ENCODE data around the gene RYR2. TPM values are rescaled to one million over a fixed set of nuclear protein-coding genes. Genes with fewer than 3 reads are reported as not detected.

Gene RYR2
- total RNA-seq, 4 donors from 2014 or later = 0.53 to 1.2 (median 0.57) TPM

DNA sequence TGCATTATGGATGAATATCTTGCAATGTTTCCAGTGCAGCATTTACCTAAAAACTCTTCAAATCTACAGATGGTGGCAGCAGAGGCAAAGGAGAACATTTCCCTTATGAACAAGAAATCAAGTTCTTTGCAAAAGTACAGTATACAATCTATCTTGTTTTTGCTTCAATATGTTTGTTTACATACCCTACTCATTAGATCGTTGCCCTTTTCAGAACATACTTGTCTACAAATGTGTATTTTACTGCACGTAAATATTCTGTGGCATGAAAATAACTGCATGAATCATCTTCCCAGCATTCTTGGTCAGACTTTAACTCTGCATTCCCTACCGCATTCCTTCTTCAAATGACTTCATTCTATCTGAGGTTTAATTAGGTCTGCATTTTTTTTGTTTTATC, 636.0 kb downstream of the RYR2 start:
- no peaks in the 10 kb centered on the region for H3K36me3 ChIP-seq
- TF ChIP-seq EP300 (IDR thresholded peaks at IDR 0.05) = no peak
- TF ChIP-seq POLR2AphosphoS5 (IDR thresholded peaks at IDR 0.05) = no peak
- TF ChIP-seq POLR2A (IDR thresholded peaks at IDR 0.05) = no peak
- TF ChIP-seq, protein P1, sequence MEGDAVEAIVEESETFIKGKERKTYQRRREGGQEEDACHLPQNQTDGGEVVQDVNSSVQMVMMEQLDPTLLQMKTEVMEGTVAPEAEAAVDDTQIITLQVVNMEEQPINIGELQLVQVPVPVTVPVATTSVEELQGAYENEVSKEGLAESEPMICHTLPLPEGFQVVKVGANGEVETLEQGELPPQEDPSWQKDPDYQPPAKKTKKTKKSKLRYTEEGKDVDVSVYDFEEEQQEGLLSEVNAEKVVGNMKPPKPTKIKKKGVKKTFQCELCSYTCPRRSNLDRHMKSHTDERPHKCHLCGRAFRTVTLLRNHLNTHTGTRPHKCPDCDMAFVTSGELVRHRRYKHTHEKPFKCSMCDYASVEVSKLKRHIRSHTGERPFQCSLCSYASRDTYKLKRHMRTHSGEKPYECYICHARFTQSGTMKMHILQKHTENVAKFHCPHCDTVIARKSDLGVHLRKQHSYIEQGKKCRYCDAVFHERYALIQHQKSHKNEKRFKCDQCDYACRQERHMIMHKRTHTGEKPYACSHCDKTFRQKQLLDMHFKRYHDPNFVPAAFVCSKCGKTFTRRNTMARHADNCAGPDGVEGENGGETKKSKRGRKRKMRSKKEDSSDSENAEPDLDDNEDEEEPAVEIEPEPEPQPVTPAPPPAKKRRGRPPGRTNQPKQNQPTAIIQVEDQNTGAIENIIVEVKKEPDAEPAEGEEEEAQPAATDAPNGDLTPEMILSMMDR (IDR thresholded peaks at IDR 0.05) = no peak
- H3K27me3 ChIP-seq = no peaks in the 10 kb centered on the region
- no peak overlapping the region for H3K27ac ChIP-seq
- no peak for DNase-seq (ENCODE audit: low spot score in 2 of 2)
- H3K4me3 ChIP-seq = no peak overlapping the region
- H3K4me1 ChIP-seq = no peaks in the 10 kb centered on the region
- WGBS = 32% methylated on average over 3 of the region's 3 CpGs
- H3K9me3 ChIP-seq = no peaks in the 10 kb centered on the region

DNA sequence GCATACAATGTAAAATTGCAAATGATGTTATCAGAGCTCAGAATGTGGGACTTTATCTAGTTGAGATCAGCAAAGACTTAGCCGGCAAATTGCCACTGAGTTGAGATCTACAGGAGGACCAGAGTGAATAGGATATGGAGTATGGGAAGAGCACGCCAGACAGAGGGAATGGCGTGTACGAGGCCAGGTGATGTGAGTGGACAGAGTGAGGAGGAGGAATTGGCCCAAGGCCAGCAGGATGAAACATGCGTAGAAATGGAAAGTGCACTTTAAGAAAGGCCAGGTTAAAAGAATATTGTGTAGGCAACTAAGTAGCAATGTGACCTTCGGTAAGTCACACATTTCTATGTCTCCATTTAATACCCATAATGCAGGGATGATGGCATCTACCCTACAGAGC, 637.7 kb downstream of the RYR2 start:
- Histone ChIP-seq H3K27me3 (no peaks in the 10 kb centered on the region), H3K27ac (no peak overlapping the region), H3K9me3 (no peaks in the 10 kb centered on the region), H3K4me1 (no peaks in the 10 kb centered on the region), H3K4me3 (no peak overlapping the region), H3K36me3 (no peaks in the 10 kb centered on the region)
- 78% methylated on average over 6 of the region's 6 CpGs for WGBS
- no peak for DNase-seq (ENCODE audit: low spot score in 2 of 2)
- TF ChIP-seq EP300 (IDR thresholded peaks at IDR 0.05) (no peak), POLR2AphosphoS5 (IDR thresholded peaks at IDR 0.05) (no peak), POLR2A (IDR thresholded peaks at IDR 0.05) (no peak)
- TF ChIP-seq, protein P1 (IDR thresholded peaks at IDR 0.05) = no peak

DNA sequence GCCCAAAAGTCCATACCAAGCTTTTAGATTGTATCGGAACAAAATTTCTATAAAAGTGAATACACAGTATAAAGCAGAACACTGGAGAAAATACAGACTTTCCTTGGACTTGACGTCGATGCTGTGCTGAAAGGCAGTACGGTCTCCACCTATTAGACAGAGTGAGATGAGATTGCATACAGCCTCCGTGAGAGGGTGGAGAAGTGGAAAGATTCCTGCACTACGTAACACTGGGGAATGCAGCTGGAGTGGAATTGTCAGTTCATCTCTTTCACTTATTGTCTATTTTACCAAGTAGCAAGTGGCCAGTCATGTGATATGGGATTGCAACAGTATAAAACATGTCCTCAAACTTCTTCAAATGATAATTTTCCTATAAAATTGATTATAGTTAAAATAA, 639.2 kb downstream of the RYR2 start:
- H3K27ac ChIP-seq = no peak overlapping the region
- no peaks in the 10 kb centered on the region for H3K27me3 ChIP-seq
- H3K36me3 ChIP-seq = no peaks in the 10 kb centered on the region
- no peak overlapping the region for H3K4me3 ChIP-seq
- no peaks in the 10 kb centered on the region for H3K4me1 ChIP-seq
- WGBS = 50% methylated on average over 6 of the region's 6 CpGs
- no peak for DNase-seq (ENCODE audit: low spot score in 2 of 2)
- TF ChIP-seq, protein P1 (IDR thresholded peaks at IDR 0.05) = no peak
- TF ChIP-seq EP300 (IDR thresholded peaks at IDR 0.05) (no peak), POLR2AphosphoS5 (IDR thresholded peaks at IDR 0.05) (no peak), POLR2A (IDR thresholded peaks at IDR 0.05) (no peak)
- H3K9me3 ChIP-seq = no peaks in the 10 kb centered on the region

DNA sequence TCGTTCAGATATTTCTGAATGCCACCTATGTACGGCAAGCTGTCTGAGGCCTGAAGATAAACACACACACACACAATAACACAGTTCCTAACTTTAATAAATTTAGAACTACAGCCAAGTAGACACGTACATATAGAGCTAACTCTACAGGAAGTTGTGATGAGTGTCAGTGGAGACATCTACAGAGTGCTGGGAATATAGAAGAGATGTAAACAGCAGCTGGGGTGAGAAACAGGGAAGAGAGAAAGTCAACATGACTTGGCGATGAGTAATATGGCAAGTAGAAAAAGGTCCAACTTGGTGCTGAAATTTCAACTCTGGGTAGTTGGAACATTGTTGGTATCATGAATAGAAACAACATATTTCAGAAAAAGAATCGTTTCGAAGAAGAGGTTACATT, 642.3 kb downstream of the RYR2 start:
- Histone ChIP-seq H3K27ac (no peak overlapping the region), H3K4me1 (no peaks in the 10 kb centered on the region), H3K36me3 (no peaks in the 10 kb centered on the region), H3K27me3 (no peaks in the 10 kb centered on the region), H3K9me3 (no peaks in the 10 kb centered on the region), H3K4me3 (no peak overlapping the region)
- DNase-seq (ENCODE audit: low spot score in 2 of 2) = no peak
- WGBS = 90% methylated on average over 6 of the region's 6 CpGs
- TF ChIP-seq EP300 (IDR thresholded peaks at IDR 0.05) (no peak), POLR2AphosphoS5 (IDR thresholded peaks at IDR 0.05) (no peak), POLR2A (IDR thresholded peaks at IDR 0.05) (no peak)
- TF ChIP-seq, protein P1 (IDR thresholded peaks at IDR 0.05) = no peak

DNA sequence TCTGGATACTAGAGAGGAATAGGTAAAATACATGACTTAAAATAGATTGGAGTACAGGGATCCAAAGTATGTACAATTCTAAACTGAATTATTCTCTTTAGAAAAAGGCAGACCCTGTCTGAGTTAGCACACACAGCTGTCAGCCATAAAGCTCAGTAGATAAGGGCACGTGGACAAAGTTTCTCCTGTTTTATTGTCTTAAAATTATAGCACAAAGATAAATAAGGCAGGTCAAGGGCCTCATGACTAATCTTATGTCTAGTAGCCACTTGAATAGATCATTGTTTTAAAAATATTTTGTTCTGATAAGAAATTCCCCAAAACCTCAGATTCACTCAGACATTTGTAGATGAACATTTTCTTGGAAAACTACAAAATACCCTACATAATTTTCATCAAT, 643.6 kb downstream of the RYR2 start:
- TF ChIP-seq POLR2AphosphoS5 (IDR thresholded peaks at IDR 0.05) = no peak
- TF ChIP-seq, protein P1 (IDR thresholded peaks at IDR 0.05) = no peak
- no peak for TF ChIP-seq EP300 (IDR thresholded peaks at IDR 0.05)
- no peak for TF ChIP-seq POLR2A (IDR thresholded peaks at IDR 0.05)
- no peaks in the 10 kb centered on the region for H3K4me1 ChIP-seq
- H3K36me3 ChIP-seq = no peaks in the 10 kb centered on the region
- no peaks in the 10 kb centered on the region for H3K27me3 ChIP-seq
- H3K4me3 ChIP-seq = no peak overlapping the region
- DNase-seq (ENCODE audit: low spot score in 2 of 2) = no peak
- H3K27ac ChIP-seq = no peak overlapping the region
- WGBS = 59% methylated on average over 1 of the region's 1 CpG
- H3K9me3 ChIP-seq = no peaks in the 10 kb centered on the region

Data from suprapubic skin (tissue), 4 donors.